ENCODE measurements around the gene IRF2BPL. TPM values are rescaled to one million over a fixed set of nuclear protein-coding genes. Genes with fewer than 3 reads are reported as not detected.
A peak's percentile ranks its signal among the peaks of the same experiment; 100 is the strongest.

IRF2BPL gene
- total RNA-seq, 1 experiment from 2014 or later = 113 TPM

DNA sequence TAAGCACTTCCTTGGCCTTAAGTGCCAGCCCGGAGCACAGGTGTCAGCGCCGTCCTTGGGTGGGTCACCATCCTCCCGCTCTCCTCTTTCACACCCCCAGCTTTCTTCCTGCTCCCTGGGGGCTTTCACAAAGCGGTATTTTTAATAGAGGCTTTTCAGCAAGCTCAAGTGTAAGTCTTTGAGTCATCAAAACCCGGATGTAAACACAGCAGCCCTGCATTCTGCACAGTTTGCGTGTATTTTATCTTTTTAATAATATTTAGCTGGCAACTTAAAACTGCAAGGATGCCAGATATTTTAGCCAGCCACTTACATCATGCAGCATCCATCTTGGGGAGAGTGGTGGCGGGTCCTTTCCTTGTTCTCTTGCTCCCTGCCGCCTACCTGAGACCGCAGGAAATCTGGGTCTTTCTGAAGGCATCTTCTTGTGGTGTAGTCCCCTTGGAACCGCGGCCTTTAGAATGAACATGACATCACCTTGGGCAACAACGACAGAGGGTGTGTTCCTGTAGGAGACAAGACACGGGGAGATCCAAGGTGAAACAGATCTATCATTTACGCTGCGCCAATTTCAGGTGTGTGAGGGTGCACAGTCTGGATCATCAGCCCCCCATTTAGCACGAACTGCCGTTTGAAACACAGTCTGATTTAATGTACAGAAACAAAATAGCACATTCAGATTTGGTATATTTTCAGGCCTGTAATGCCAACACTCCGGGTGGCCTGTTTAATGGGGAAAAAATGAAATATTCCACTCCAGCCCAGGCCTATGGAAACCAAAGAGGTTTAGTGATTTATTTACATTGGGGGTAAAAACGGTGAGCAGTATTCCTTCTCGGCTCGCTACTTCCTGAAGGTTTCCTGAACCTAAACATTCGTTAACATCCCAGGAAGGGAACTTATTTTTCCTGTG lies 12.5 kb upstream of the IRF2BPL start:
- ChIA-PET CTCF (interaction anchor here (0.6 to 1.5 kb wide), 3 partner anchors 13 to 136 kb away, joined by 3 to 7 read pairs (median 3); partner anchors contain the start of gene IRF2BPL), POLR2A (ENCODE audit: unreplicated experiment) (interaction anchor here (0.5 to 3.0 kb wide), 6 partner anchors 9 to 1616 kb away, joined by 3 to 50 read pairs (median 4); partner anchors contain the start of gene IRF2BPL)
- Histone ChIP-seq H4K20me1 (ENCODE audit: low read length) (no peaks in the 10 kb centered on the region), H3F3A (ENCODE audit: low read length, unreplicated experiment) (peaks cover 34% of the 10 kb centered on the region), H3K79me2 (ENCODE audit: low read length) (peaks cover 25% of the 10 kb centered on the region), H3K9me3 (ENCODE audit: low read length) (no peaks in the 10 kb centered on the region), H3K27me3 (ENCODE audit: low read length) (no peaks in the 10 kb centered on the region), H3K27ac (ENCODE audit: low read length) (peak overlapping the region; percentile 94), H3K36me3 (ENCODE audit: low read depth, low read length) (no peaks in the 10 kb centered on the region), H3K9me2 (replicated peaks; ENCODE audit: low read length) (no peaks in the 10 kb centered on the region), H2AFZ (ENCODE audit: low read length) (peak overlapping the region; percentile 52), H3K4me3 (ENCODE audit: low read length) (peak overlapping the region; percentile 59), H3K9ac (ENCODE audit: low read length) (peak overlapping the region; percentile 85), H3K4me2 (ENCODE audit: low read length) (peak overlapping the region; percentile 81), H3K4me1 (ENCODE audit: insufficient read depth, low read length) (peaks cover 96% of the 10 kb centered on the region)
- ATAC-seq = peak; percentile 11
- peak; percentile 96 for DNase-seq
- intact Hi-C loops (cut with micrococcal nuclease) = loop anchor here (1.0 kb wide), 1 partner anchor 8 kb away; no protein-coding TSS in a partner anchor
- TF ChIP-seq, protein P1, sequence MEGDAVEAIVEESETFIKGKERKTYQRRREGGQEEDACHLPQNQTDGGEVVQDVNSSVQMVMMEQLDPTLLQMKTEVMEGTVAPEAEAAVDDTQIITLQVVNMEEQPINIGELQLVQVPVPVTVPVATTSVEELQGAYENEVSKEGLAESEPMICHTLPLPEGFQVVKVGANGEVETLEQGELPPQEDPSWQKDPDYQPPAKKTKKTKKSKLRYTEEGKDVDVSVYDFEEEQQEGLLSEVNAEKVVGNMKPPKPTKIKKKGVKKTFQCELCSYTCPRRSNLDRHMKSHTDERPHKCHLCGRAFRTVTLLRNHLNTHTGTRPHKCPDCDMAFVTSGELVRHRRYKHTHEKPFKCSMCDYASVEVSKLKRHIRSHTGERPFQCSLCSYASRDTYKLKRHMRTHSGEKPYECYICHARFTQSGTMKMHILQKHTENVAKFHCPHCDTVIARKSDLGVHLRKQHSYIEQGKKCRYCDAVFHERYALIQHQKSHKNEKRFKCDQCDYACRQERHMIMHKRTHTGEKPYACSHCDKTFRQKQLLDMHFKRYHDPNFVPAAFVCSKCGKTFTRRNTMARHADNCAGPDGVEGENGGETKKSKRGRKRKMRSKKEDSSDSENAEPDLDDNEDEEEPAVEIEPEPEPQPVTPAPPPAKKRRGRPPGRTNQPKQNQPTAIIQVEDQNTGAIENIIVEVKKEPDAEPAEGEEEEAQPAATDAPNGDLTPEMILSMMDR (conservative IDR thresholded peaks at IDR 0.05; ENCODE audit: low read depth, low read length) = no peak
- TF ChIP-seq EZH2phosphoT487 (IDR thresholded peaks at IDR 0.05; ENCODE audit: borderline replicate concordance, low read length) = no peak
- no peak for TF ChIP-seq EZH2 (IDR thresholded peaks at IDR 0.05; ENCODE audit: low read length, unreplicated experiment)
- TSS peak; percentile 66 for BruUV-seq (replicated peaks)

- ATAC-seq = peak; percentile 33
- ChIA-PET POLR2A (ENCODE audit: unreplicated experiment) (interaction anchor here (0.6 to 3.0 kb wide), 5 partner anchors 8 to 1617 kb away, joined by 3 to 50 read pairs (median 4); partner anchors contain the start of gene IRF2BPL), CTCF (interaction anchor here (0.6 to 1.5 kb wide), 3 partner anchors 12 to 135 kb away, joined by 3 to 7 read pairs (median 3); partner anchors contain the start of gene IRF2BPL)
- H3K27me3 ChIP-seq (ENCODE audit: low read length) = no peaks in the 10 kb centered on the region
- peaks cover 32% of the 10 kb centered on the region for H3K79me2 ChIP-seq (ENCODE audit: low read length)
- no peaks in the 10 kb centered on the region for H3K36me3 ChIP-seq (ENCODE audit: low read depth, low read length)
- no peaks in the 10 kb centered on the region for H3K9me2 ChIP-seq (replicated peaks; ENCODE audit: low read length)
- peaks cover 93% of the 10 kb centered on the region for H3K4me1 ChIP-seq (ENCODE audit: insufficient read depth, low read length)
- H2AFZ ChIP-seq (ENCODE audit: low read length) = peak overlapping the region; percentile 52
- H3K4me3 ChIP-seq (ENCODE audit: low read length) = peak overlapping the region; percentile 59
- peaks cover 34% of the 10 kb centered on the region for H3F3A ChIP-seq (ENCODE audit: low read length, unreplicated experiment)
- peak overlapping the region; percentile 81 for H3K4me2 ChIP-seq (ENCODE audit: low read length)
- TF ChIP-seq, protein P1 (conservative IDR thresholded peaks at IDR 0.05; ENCODE audit: low read depth, low read length) = no peak
- TF ChIP-seq EZH2 (IDR thresholded peaks at IDR 0.05; ENCODE audit: low read length, unreplicated experiment) (no peak), EZH2phosphoT487 (IDR thresholded peaks at IDR 0.05; ENCODE audit: borderline replicate concordance, low read length) (no peak)
- DNase-seq = peak; percentile 100
- H3K27ac ChIP-seq (ENCODE audit: low read length) = peak overlapping the region; percentile 94
- H3K9me3 ChIP-seq (ENCODE audit: low read length) = no peaks in the 10 kb centered on the region
- no TSS peak for BruUV-seq (replicated peaks)
- no peaks in the 10 kb centered on the region for H4K20me1 ChIP-seq (ENCODE audit: low read length)
- intact Hi-C loops (cut with micrococcal nuclease) = no loop called here
- H3K9ac ChIP-seq (ENCODE audit: low read length) = peak overlapping the region; percentile 85
Observed at GRCh38 chr14:77040059-77040740, 11.7 kb upstream of the IRF2BPL start.

All from PC-3 (cell line).